Stomach (tissue), 9 donors: ENCODE measurements around the gene GABRD. TPM values are rescaled to one million over a fixed set of nuclear protein-coding genes. Genes with fewer than 3 reads are reported as not detected.
A peak's percentile ranks its signal among the peaks of the same experiment; 100 is the strongest.

Experiments
- DNase-seq, 2 donors: peaks; one replicate each; pipeline versions ENCODE4 v3.0.0 to v3.0.0-alpha.2; 2013 to 2019
- H3K27ac ChIP-seq, 5 donors: fragments of 200-600 bp in 4 of 5; sonication (generic) in 4 of 5; one replicate each; pipeline ENCODE4 v1.5.1; 2013 to 2019; ENCODE audit warnings: mild to moderate bottlenecking in 1 of 5, moderate library complexity in 1 of 5
- H3K27me3 ChIP-seq, 3 donors: fragments of 200-600 bp; sonication (generic); one replicate each; pipeline ENCODE4 v1.5.1; 2017 to 2019; ENCODE audit warnings: mixed run types in 1 of 3
- H3K36me3 ChIP-seq, 4 donors: fragments of 200-600 bp; sonication (generic); 1 replicate in 3 of 4; 2 replicates in 1 of 4; pipeline ENCODE4 v1.5.1; 2016 to 2019
- H3K4me1 ChIP-seq, 4 donors: fragments of 200-600 bp; sonication (generic); one replicate each; pipeline ENCODE4 v1.5.1; 2016 to 2019
- H3K4me3 ChIP-seq, 4 donors: fragments of 200-600 bp; sonication (generic) in 3 of 4; one replicate each; pipeline ENCODE4 v1.5.1; 2016 to 2019; ENCODE audit warnings: mild to moderate bottlenecking in 1 of 4
- H3K9me3 ChIP-seq, 4 donors: fragments of 200-600 bp; sonication (generic); one replicate each; pipeline ENCODE4 v1.5.1; 2016 to 2019
- EP300 ChIP-seq: sonication (generic); formaldehyde crosslinking; IDR thresholded peaks from one replicate; pipeline ENCODE4 v1.6.1; 2017; ENCODE audit warnings: antibody characterized with exemption
- POLR2A ChIP-seq, 4 donors: fragments of 450-650 bp; IDR thresholded peaks; one replicate each; pipeline ENCODE4 v1.6.1; 2016; ENCODE audit warnings: antibody characterized with exemption in 4 of 4, control low read depth in 2 of 4, mild to moderate bottlenecking in 1 of 4, moderate library complexity in 1 of 4
- POLR2AphosphoS5 ChIP-seq, 3 donors: sonication (generic); formaldehyde crosslinking; IDR thresholded peaks; one replicate each; pipeline ENCODE4 v1.6.1; 2016; ENCODE audit warnings: antibody characterized with exemption in 3 of 3
- WGBS, 5 donors: extraction: QIAGEN DNeasy Blood & Tissue Kit in 3 of 5; methylation state at CpG; one replicate each; pipeline versions ENCODE4 v1.1.5 to v1.1.7; 2013 to 2018; 5-methylcytosine and 5-hydroxymethylcytosine counted together
- intact Hi-C: fragments of 100-400 bp; cut with DNase I; formaldehyde crosslinking; loops from one replicate; pipeline ENCODE4 v1.15.1; 2023; ENCODE audit warnings: low total_unique reads
- polyA plus RNA-seq, 3 donors: library from polyadenylated mRNA; stranded (reverse); fragments of 200-250 nt; gene quantifications; one replicate each; pipeline ENCODE4 v1.2.3, GENCODE V29; 2013
- total RNA-seq, 5 donors: library from RNA; depleted of rRNA; stranded (reverse); fragments of >200 nt; gene quantifications; one replicate each; pipeline versions ENCODE4 v1.1.0 to v1.2.3, GENCODE V29; 2014 to 2016
- TF ChIP-seq, protein P1 (sequence below), 7 experiments: fragments of 450-650 bp in 4 of 7; fragments of 200-600 bp in 3 of 7; sonication (generic) in 3 of 7; IDR thresholded peaks; one replicate each; pipeline ENCODE4 v1.5.1; 2016 to 2019; ENCODE audit warnings: antibody characterized with exemption in 7 of 7, control low read depth in 2 of 7, mild to moderate bottlenecking in 1 of 7
- donor health status: healthy with polysubstance abuse.
- donor health status: Bipolar disorder and iron deficiency.
- donor health status: healthy.

The GABRD gene
- total and polyA plus RNA-seq, 8 donors = 0.50 to 1.5 (median 0.95) TPM; not detected in 5

DNA sequence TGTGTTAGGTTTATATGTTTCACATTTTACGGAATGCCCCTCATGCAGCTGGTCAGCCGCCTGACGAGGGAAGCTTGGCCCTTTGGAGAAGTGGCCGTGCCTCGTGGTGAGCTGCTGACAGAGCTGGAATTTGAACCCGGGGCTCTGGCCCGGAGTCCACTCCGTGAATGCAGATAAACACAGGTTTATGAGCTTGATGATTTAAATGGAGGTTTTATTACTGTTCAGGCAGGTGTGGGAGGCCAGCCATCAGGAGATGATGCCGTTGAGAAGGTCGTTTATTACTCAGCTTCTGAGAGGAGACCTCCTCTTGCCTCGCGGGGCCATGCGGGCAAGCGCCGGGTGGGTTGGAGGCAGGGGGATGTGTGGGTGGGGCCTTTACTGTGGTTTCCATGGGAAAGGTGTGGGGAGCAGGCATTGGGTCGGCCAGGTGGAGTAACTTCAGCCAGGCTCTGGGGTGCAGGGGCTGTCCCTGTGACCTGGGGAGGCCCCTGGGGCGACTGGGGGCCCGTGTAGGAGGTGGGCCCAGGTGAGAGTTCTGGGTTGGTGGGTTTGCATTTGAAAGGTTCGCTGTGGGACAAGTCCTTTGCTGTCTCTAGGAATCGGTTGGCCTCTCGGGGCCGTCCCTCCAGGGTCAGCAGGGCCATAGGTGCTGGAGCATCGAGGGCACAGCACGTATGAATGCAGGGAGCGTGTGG, 53.1 kb downstream of the GABRD start:
- Histone ChIP-seq H3K27ac (no peak overlapping the region), H3K36me3 (peaks cover 0 to 29% (median 21%) of the 10 kb centered on the region in 4 donors), H3K4me1 (no peaks in the 10 kb centered on the region), H3K27me3 (peaks cover 0 to 49% (median 0%) of the 10 kb centered on the region in 3 donors), H3K9me3 (peaks cover 0 to 10% (median 4%) of the 10 kb centered on the region in 4 donors), H3K4me3 (no peak overlapping the region)
- 74 to 85% (median 80%) methylated on average over 20 to 25 of the region's 25 CpGs for WGBS, 5 donors
- DNase-seq = no peak
- intact Hi-C loops = no loop called here
- TF ChIP-seq POLR2A (IDR thresholded peaks at IDR 0.05) (no peak), EP300 (no peak), POLR2AphosphoS5 (IDR thresholded peaks at IDR 0.05) (no peak)
- TF ChIP-seq, protein P1, sequence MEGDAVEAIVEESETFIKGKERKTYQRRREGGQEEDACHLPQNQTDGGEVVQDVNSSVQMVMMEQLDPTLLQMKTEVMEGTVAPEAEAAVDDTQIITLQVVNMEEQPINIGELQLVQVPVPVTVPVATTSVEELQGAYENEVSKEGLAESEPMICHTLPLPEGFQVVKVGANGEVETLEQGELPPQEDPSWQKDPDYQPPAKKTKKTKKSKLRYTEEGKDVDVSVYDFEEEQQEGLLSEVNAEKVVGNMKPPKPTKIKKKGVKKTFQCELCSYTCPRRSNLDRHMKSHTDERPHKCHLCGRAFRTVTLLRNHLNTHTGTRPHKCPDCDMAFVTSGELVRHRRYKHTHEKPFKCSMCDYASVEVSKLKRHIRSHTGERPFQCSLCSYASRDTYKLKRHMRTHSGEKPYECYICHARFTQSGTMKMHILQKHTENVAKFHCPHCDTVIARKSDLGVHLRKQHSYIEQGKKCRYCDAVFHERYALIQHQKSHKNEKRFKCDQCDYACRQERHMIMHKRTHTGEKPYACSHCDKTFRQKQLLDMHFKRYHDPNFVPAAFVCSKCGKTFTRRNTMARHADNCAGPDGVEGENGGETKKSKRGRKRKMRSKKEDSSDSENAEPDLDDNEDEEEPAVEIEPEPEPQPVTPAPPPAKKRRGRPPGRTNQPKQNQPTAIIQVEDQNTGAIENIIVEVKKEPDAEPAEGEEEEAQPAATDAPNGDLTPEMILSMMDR (IDR thresholded peaks at IDR 0.05) = no peak

DNA sequence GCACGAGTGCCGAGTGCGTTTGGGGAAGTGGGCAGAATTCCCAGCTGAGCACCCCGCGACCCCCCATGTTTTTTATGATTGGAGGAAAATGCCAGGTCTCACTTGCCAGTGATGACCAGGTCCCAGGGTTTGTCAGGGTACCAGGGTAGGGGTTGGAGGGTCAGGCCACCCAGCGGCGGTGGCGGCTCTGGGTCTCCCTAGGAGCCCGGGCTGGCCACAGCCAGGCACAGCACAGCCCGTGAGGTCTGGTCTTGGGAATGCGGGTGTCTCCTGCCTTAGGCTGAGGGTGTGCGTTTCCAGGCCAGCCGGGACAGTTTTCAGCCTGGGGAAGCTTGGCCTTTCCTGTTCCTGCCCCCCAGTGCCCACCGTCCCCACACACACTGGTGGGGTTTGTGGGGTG, 53.7 kb downstream of the GABRD start:
- no peak overlapping the region for H3K27ac ChIP-seq
- peaks cover 1 to 17% (median 9%) of the 10 kb centered on the region in 4 donors for H3K9me3 ChIP-seq
- H3K27me3 ChIP-seq = peaks cover 0 to 49% (median 0%) of the 10 kb centered on the region in 3 donors
- DNase-seq = no peak
- WGBS, 5 donors = 91 to 98% (median 94%) methylated on average over 9 to 14 of the region's 14 CpGs
- no peaks in the 10 kb centered on the region for H3K4me1 ChIP-seq
- no peak overlapping the region for H3K4me3 ChIP-seq
- intact Hi-C loops = no loop called here
- no peak for TF ChIP-seq POLR2AphosphoS5 (IDR thresholded peaks at IDR 0.05)
- TF ChIP-seq, protein P1 (IDR thresholded peaks at IDR 0.05) = no peak
- no peak for TF ChIP-seq POLR2A (IDR thresholded peaks at IDR 0.05)
- TF ChIP-seq EP300 = no peak
- peaks cover 0 to 29% (median 26%) of the 10 kb centered on the region in 4 donors for H3K36me3 ChIP-seq

DNA sequence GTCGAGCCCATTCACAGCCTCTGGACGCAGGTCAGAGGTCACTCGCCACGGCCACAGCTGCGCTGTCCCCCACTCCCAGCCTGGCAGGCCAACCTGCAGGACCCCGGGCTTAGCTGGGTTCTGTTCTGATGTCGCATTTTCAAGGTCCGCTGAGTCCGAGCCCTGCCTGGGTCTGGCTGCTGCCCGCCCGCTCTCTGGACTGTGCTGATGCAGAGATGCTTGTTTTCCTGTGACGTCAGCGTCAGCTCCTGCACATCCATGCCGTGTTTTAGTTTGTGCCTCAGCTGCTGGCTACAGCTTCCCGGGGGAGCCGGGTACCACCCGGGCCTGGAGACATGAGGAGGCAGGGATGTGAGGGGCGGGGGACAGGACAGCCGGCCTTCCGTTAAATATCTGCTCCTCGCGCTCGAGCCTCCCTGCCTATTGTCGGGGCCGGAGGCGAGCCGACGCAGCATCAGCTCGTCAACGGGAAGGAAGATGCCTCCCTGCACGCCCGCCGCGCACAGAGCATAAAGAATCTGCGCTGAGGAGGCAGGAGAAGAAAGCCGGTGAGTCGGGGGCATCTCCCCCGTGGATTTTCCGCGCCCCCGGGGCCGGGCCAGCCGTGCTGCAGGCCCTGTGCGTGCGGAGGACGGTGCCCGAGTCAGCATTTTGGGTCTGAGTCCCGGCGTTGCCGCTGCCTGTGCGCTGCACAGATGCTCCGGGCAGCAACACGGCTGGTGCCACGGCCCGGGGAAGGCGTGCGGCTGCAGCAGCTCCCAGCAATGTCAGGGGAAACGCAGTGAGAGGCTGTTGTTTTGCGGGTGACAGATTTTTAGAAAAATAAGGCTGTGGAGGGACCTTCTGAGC, 54.5 kb downstream of the GABRD start:
- H3K4me3 ChIP-seq = peak overlapping the region in 1 of 4 donors; percentile 20
- intact Hi-C loops = no loop called here
- no peaks in the 10 kb centered on the region for H3K4me1 ChIP-seq
- H3K9me3 ChIP-seq = peaks cover 8 to 24% (median 16%) of the 10 kb centered on the region in 4 donors
- WGBS, 5 donors = 77 to 87% (median 80%) methylated on average over 41 to 59 of the region's 59 CpGs
- DNase-seq = peak in 1 of 2 donors; percentile 73
- no peak overlapping the region for H3K27ac ChIP-seq
- H3K27me3 ChIP-seq = peaks cover 0 to 49% (median 0%) of the 10 kb centered on the region in 3 donors
- TF ChIP-seq, protein P1 (IDR thresholded peaks at IDR 0.05) = no peak
- no peak for TF ChIP-seq POLR2A (IDR thresholded peaks at IDR 0.05)
- peaks cover 0 to 25% (median 22%) of the 10 kb centered on the region in 4 donors for H3K36me3 ChIP-seq

DNA sequence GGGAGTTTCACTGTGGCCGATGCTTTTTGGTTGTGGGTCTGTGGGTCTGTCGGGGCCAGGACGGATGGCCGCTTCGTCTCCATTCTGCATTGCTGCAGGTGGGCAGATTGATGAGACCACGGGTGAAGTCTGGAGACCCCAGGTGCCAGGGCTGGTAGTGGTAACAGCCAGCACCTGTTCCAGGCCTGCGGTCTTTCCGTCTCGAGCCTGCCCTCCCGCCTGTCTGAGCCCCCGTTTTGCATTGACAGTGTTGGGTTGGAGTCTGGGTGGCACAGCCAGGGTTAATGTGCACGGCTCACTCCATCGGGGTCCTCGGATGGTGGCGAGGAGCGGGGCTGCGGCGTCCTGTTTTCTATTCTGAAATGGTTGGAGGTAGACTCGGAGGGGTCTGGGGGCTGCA, 55.3 kb downstream of the GABRD start:
- Histone ChIP-seq H3K4me3 (no peak overlapping the region), H3K9me3 (peaks cover 12 to 32% (median 22%) of the 10 kb centered on the region in 4 donors), H3K27ac (no peak overlapping the region), H3K4me1 (no peaks in the 10 kb centered on the region), H3K27me3 (peaks cover 0 to 49% (median 0%) of the 10 kb centered on the region in 3 donors), H3K36me3 (peaks cover 0 to 20% (median 16%) of the 10 kb centered on the region in 4 donors)
- DNase-seq = no peak
- TF ChIP-seq EP300 (no peak), POLR2A (IDR thresholded peaks at IDR 0.05) (no peak)
- TF ChIP-seq, protein P1 (IDR thresholded peaks at IDR 0.05) = no peak
- intact Hi-C loops = no loop called here
- whole genome bisulfite sequencing, 5 donors = 81 to 88% (median 82%) methylated on average over 19 of the region's 19 CpGs
